CD14-positive monocyte (primary cell): ENCODE data around the gene WDR33. TPM values are rescaled to one million over a fixed set of nuclear protein-coding genes. Genes with fewer than 3 reads are reported as not detected.

ENCODE experiments used
- DNase-seq, 3 donors: peaks; one replicate each; pipeline ENCODE4 v3.0.0-alpha.2; 2011 to 2022
- H2AFZ ChIP-seq: 2 replicates; pipeline ENCODE4 v1.6.0; 2012; ENCODE audit warnings: mild to moderate bottlenecking, low read depth, low read length, inconsistent platforms; ENCODE audit not compliant: insufficient read depth, poor library complexity, severe bottlenecking
- H3K27ac ChIP-seq, 2 donors: 1 replicate in 1 of 2; 2 replicates in 1 of 2; pipeline ENCODE4 v1.5.1; 2012 to 2013; ENCODE audit warnings: low read length in 2 of 2, control low read depth in 1 of 2, inconsistent platforms in 1 of 2, low read depth in 1 of 2, mild to moderate bottlenecking in 1 of 2
- H3K27me3 ChIP-seq, 2 donors: one replicate each; pipeline versions ENCODE4 v1.6.0 to v1.6.1; 2011 to 2013; ENCODE audit warnings: low read length in 2 of 2; ENCODE audit not compliant: control insufficient read depth in 2 of 2, insufficient read depth in 2 of 2
- H3K36me3 ChIP-seq, 2 donors: replicated peaks in 1 of 2; 1 replicate in 1 of 2; 2 replicates in 1 of 2; pipeline versions ENCODE4 v1.5.1 to v1.6.1; 2012 to 2013; ENCODE audit warnings: low read length in 2 of 2, control low read depth in 1 of 2, inconsistent platforms in 1 of 2, mild to moderate bottlenecking in 1 of 2; ENCODE audit not compliant: insufficient read depth in 2 of 2, control insufficient read depth in 1 of 2
- H3K4me1 ChIP-seq, 2 donors: 1 replicate in 1 of 2; 2 replicates in 1 of 2; pipeline versions ENCODE4 v1.5.1 to v1.6.1; 2012 to 2013; ENCODE audit warnings: low read length in 2 of 2, control low read depth in 1 of 2, inconsistent platforms in 1 of 2, mild to moderate bottlenecking in 1 of 2, moderate library complexity in 1 of 2; ENCODE audit not compliant: insufficient read depth in 2 of 2, control insufficient read depth in 1 of 2
- H3K4me2 ChIP-seq: replicated peaks from 2 replicates; pipeline ENCODE3; 2012; ENCODE audit warnings: low read length, moderate library complexity, mild to moderate bottlenecking; ENCODE audit not compliant: poor library complexity, severe bottlenecking; ENCODE audit errors: extremely low read depth
- H3K4me3 ChIP-seq, 3 experiments: fragments of 200-600 bp in 1 of 3; sonication (generic) in 1 of 3; replicated peaks in 1 of 3; 1 replicate in 2 of 3; 2 replicates in 1 of 3; pipeline ENCODE4 v1.5.1; 2011 to 2013; ENCODE audit warnings: low read length in 3 of 3, mild to moderate bottlenecking in 3 of 3, control low read depth in 2 of 3, low read depth in 2 of 3, inconsistent platforms in 1 of 3, moderate library complexity in 1 of 3
- H3K79me2 ChIP-seq: 2 replicates; pipeline ENCODE4 v1.6.0; 2012; ENCODE audit warnings: mild to moderate bottlenecking, control low read depth, inconsistent platforms, low read length, moderate library complexity; ENCODE audit not compliant: insufficient read depth
- H3K9ac ChIP-seq: 2 replicates; pipeline ENCODE4 v1.6.0; 2017; ENCODE audit warnings: low read length, mild to moderate bottlenecking; ENCODE audit not compliant: insufficient read depth, poor library complexity, severe bottlenecking
- H3K9me3 ChIP-seq, 2 donors: replicated peaks in 1 of 2; 1 replicate in 1 of 2; 2 replicates in 1 of 2; pipeline versions ENCODE4 v1.5.1 to v1.6.1; 2012 to 2013; ENCODE audit warnings: low read length in 2 of 2, control low read depth in 1 of 2; ENCODE audit not compliant: control insufficient read depth in 1 of 2, insufficient read depth in 1 of 2
- H4K20me1 ChIP-seq: 2 replicates; pipeline ENCODE4 v1.6.0; 2012; ENCODE audit warnings: mild to moderate bottlenecking, low read length, control low read depth, moderate library complexity; ENCODE audit not compliant: insufficient read depth
- H3K27ac Mint-ChIP-seq, 7 donors: one replicate each; pipeline ENCODE4 v1.8.0; 2020; ENCODE audit warnings: mild to moderate bottlenecking in 7 of 7, mixed read lengths in 7 of 7, moderate library complexity in 6 of 7, inconsistent platforms in 2 of 7
- H3K27me3 Mint-ChIP-seq, 3 donors: one replicate each; pipeline ENCODE4 v1.8.0; 2021 to 2022; ENCODE audit warnings: low read depth in 3 of 3, mild to moderate bottlenecking in 3 of 3, mixed read lengths in 3 of 3, moderate library complexity in 3 of 3, inconsistent platforms in 1 of 3
- H3K36me3 Mint-ChIP-seq, 2 donors: one replicate each; pipeline ENCODE4 v1.8.0; 2020; ENCODE audit warnings: mixed read lengths in 2 of 2, inconsistent platforms in 1 of 2, mild to moderate bottlenecking in 1 of 2
- H3K4me1 Mint-ChIP-seq: one replicate; pipeline ENCODE4 v1.8.0; 2020; ENCODE audit warnings: mild to moderate bottlenecking, mixed read lengths
- H3K4me3 Mint-ChIP-seq, 2 donors: one replicate each; pipeline ENCODE4 v1.8.0; 2020; ENCODE audit warnings: mild to moderate bottlenecking in 2 of 2, mixed read lengths in 2 of 2, moderate library complexity in 1 of 2
- H3K9me3 Mint-ChIP-seq, 7 donors: one replicate each; pipeline ENCODE4 v1.8.0; 2020 to 2022; ENCODE audit warnings: mixed read lengths in 7 of 7, mild to moderate bottlenecking in 6 of 7, moderate library complexity in 6 of 7, inconsistent platforms in 2 of 7
- CTCF ChIP-seq: fragments of 200-600 bp; IDR thresholded peaks from one replicate; pipeline ENCODE4 v1.8.0; 2022; ENCODE audit warnings: antibody characterized with exemption, mild to moderate bottlenecking
- WGBS: methylation state at CpG from one replicate; pipeline ENCODE4 v1.1.5; 2013; ENCODE audit warnings: missing lambda C conversion rate; ENCODE audit not compliant: insufficient coverage; 5-methylcytosine and 5-hydroxymethylcytosine counted together
- intact Hi-C, 2 donors: fragments of 100-400 bp; cut with micrococcal nuclease; formaldehyde crosslinking; loops; one replicate each; pipeline versions ENCODE4 v1.15.0 to v1.15.1; 2023
- polyA plus RNA-seq, 3 donors: library from polyadenylated mRNA; depleted of rRNA in 1 of 3; unstranded in 2 of 3; stranded (reverse) in 1 of 3; fragments of 300-500 nt in 2 of 3; fragments of >200 nt in 1 of 3; fragmentation: Illumina TruSeq in 2 of 3; gene quantifications; 1 replicate in 2 of 3; 2 replicates in 1 of 3; pipeline ENCODE4 v1.2.3, GENCODE V29; 2012 to 2021

Gene WDR33
- polyA plus RNA-seq, 3 donors: 12.5 to 19.6 (median 12.6) TPM

- peaks cover 70 to 71% of the 10 kb centered on the region in 2 donors for H3K36me3 Mint-ChIP-seq
- no peaks in the 10 kb centered on the region for H3K27me3 Mint-ChIP-seq
- DNase-seq: no peak
- H3K4me3 Mint-ChIP-seq: no peak overlapping the region
- no peaks in the 10 kb centered on the region for H3K9me3 Mint-ChIP-seq
- H3K27ac Mint-ChIP-seq: no peak overlapping the region
- intact Hi-C loops: no loop called here
- no peaks in the 10 kb centered on the region for H3K9me3 ChIP-seq
- no peak overlapping the region for H3K9ac ChIP-seq
- H3K4me1 ChIP-seq: no peaks in the 10 kb centered on the region
- no peaks in the 10 kb centered on the region for H3K27me3 ChIP-seq
- no peak overlapping the region for H3K4me3 ChIP-seq
- no peaks in the 10 kb centered on the region for H4K20me1 ChIP-seq
- no peak overlapping the region for H3K27ac ChIP-seq
- no peak overlapping the region for H3K4me2 ChIP-seq
- peaks cover 55 to 78% of the 10 kb centered on the region in 2 donors for H3K36me3 ChIP-seq
- peaks cover 6% of the 10 kb centered on the region for H3K4me1 Mint-ChIP-seq
- WGBS: no CpG with 5 or more reads among the region's 3 CpGs
- TF ChIP-seq CTCF: no peak
- no peaks in the 10 kb centered on the region for H3K79me2 ChIP-seq
- H2AFZ ChIP-seq: no peak overlapping the region
Observed at GRCh38 chr2:127722807-127723206, 88.2 kb downstream of the WDR33 start.

GRCh38 chr2:127721978-127722355 is 89.0 kb downstream of the WDR33 start:
- H2AFZ ChIP-seq: no peak overlapping the region
- no peak for TF ChIP-seq CTCF
- peaks cover 76 to 77% of the 10 kb centered on the region in 2 donors for H3K36me3 Mint-ChIP-seq
- no peak overlapping the region for H3K4me3 Mint-ChIP-seq
- H3K79me2 ChIP-seq: no peaks in the 10 kb centered on the region
- WGBS: no CpG with 5 or more reads among the region's 2 CpGs
- DNase-seq: no peak
- intact Hi-C loops: no loop called here
- no peaks in the 10 kb centered on the region for H3K9me3 ChIP-seq
- no peaks in the 10 kb centered on the region for H4K20me1 ChIP-seq
- H3K4me3 ChIP-seq: no peak overlapping the region
- no peaks in the 10 kb centered on the region for H3K9me3 Mint-ChIP-seq
- H3K36me3 ChIP-seq: peaks cover 59 to 83% of the 10 kb centered on the region in 2 donors
- no peak overlapping the region for H3K9ac ChIP-seq
- H3K4me1 ChIP-seq: no peaks in the 10 kb centered on the region
- H3K27me3 ChIP-seq: no peaks in the 10 kb centered on the region
- no peaks in the 10 kb centered on the region for H3K27me3 Mint-ChIP-seq
- H3K27ac ChIP-seq: no peak overlapping the region
- no peak overlapping the region for H3K4me2 ChIP-seq
- H3K4me1 Mint-ChIP-seq: peaks cover 6% of the 10 kb centered on the region
- no peak overlapping the region for H3K27ac Mint-ChIP-seq
